ENCODE measurements around the gene RTP5.
"Not testable (repeated sequence)": the region's sequence is repeated elsewhere in the genome, so short reads cannot be mapped to it uniquely, and the experiment has no call there.

The RTP5 gene

DNA sequence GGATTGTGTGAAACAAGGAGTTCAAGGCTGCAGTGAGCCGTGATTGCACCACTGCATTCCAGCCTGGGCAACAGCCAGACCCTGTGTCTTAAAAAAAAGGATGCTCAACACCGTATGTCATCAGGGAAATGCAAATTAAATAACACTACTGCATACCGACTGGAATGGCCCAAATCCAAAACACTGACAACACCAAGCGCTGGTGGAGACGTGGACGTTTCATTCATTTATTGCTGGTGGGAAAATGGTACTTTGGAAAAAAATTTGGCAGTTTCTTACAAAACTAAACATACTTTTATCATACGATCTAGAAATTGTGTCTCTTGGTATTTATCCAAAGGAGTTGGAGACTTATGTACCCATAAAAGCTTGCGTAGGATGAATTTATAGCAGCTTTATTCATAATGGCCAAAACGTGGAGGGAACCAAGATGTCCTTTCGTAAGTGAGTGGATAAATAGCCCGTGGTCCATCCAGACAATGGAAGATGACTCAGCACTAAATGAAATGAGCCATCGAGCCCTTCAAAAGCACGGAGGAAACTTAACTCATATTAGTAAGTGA lies 36.3 kb upstream of the RTP5 start:
- no peak overlapping the region for H3K4me3 ChIP-seq (ENCODE audit: low read depth in 1 of 2, low read length in 2 of 2)
- no peaks in the 10 kb centered on the region for H3K4me1 ChIP-seq (ENCODE audit: insufficient read depth, low read length)
- no peak for TF ChIP-seq EZH2 (IDR thresholded peaks at IDR 0.05; ENCODE audit: borderline replicate concordance, low read depth, low read length, severe bottlenecking)
- TF ChIP-seq, protein P1, sequence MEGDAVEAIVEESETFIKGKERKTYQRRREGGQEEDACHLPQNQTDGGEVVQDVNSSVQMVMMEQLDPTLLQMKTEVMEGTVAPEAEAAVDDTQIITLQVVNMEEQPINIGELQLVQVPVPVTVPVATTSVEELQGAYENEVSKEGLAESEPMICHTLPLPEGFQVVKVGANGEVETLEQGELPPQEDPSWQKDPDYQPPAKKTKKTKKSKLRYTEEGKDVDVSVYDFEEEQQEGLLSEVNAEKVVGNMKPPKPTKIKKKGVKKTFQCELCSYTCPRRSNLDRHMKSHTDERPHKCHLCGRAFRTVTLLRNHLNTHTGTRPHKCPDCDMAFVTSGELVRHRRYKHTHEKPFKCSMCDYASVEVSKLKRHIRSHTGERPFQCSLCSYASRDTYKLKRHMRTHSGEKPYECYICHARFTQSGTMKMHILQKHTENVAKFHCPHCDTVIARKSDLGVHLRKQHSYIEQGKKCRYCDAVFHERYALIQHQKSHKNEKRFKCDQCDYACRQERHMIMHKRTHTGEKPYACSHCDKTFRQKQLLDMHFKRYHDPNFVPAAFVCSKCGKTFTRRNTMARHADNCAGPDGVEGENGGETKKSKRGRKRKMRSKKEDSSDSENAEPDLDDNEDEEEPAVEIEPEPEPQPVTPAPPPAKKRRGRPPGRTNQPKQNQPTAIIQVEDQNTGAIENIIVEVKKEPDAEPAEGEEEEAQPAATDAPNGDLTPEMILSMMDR (IDR thresholded peaks at IDR 0.05; ENCODE audit: borderline replicate concordance, extremely low read depth, low read length, poor library complexity, severe bottlenecking) = no peak
- H3K27ac ChIP-seq (ENCODE audit: low read length) = no peak overlapping the region
- H3K27me3 ChIP-seq (ENCODE audit: insufficient read depth, low read length, poor library complexity) = peaks cover 15% of the 10 kb centered on the region
- no peaks in the 10 kb centered on the region for H4K20me1 ChIP-seq (ENCODE audit: insufficient read depth, low read length)
- no peak overlapping the region for H3K9ac ChIP-seq (ENCODE audit: low read depth, low read length)
- H3K9me3 ChIP-seq (ENCODE audit: insufficient read depth, low read length, severe bottlenecking) = no peaks in the 10 kb centered on the region
- H3K36me3 ChIP-seq (ENCODE audit: insufficient read depth, low read length) = no peaks in the 10 kb centered on the region
- no peak overlapping the region for H2AFZ ChIP-seq (ENCODE audit: low read depth, low read length)
- no peak overlapping the region for H3K4me2 ChIP-seq (ENCODE audit: insufficient read depth, low read length)
- no peak for DNase-seq
- no peaks in the 10 kb centered on the region for H3K79me2 ChIP-seq (ENCODE audit: insufficient read depth, low read length)
- ATAC-seq (ENCODE audit: insufficient read depth, low read depth) = no peak

DNA sequence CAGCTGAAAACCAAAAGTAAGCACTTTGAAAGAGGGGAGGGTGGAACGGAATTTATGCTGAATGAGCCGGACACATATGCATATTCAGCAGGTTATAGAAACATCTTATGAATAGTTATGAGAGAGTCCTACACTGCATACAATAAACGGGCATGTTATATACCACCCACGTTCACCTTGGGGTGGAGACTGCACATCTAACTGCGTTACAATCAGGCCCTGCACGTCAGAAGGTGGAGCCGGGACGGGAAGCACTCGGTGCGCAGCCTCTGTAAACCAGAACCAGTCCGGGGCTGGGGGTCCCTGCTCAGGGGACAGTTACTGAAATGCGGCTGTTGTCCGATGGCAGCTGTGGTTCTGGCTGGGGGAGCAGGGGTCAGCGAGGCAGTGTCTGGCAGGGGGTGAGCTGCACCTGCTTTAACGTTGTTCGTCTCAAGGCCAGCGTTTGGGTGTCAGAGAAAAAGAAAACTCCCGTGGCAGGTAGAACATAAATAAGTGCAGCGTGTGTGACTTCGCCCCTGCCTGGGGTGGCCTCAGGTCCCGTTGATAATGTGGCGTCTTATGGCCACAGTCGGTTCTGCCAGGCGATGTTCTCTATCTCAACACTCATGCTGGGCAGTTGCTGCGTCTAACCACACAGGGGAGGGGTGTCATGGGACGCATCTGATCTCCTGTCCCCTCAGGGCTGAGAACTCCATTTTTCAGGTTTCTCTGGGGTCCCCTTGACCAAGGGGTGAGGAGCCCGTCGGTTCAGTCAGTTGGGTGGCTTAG lies 35.6 kb upstream of the RTP5 start:
- not testable (repeated sequence) for ATAC-seq (ENCODE audit: insufficient read depth, low read depth); H3K27ac ChIP-seq (ENCODE audit: low read length); H3K9ac ChIP-seq (ENCODE audit: low read depth, low read length); H3K4me2 ChIP-seq (ENCODE audit: insufficient read depth, low read length); H4K20me1 ChIP-seq (ENCODE audit: insufficient read depth, low read length); DNase-seq; H3K4me3 ChIP-seq (ENCODE audit: low read depth in 1 of 2, low read length in 2 of 2); H3K4me1 ChIP-seq (ENCODE audit: insufficient read depth, low read length); H3K9me3 ChIP-seq (ENCODE audit: insufficient read depth, low read length, severe bottlenecking); H3K36me3 ChIP-seq (ENCODE audit: insufficient read depth, low read length); H3K79me2 ChIP-seq (ENCODE audit: insufficient read depth, low read length); H2AFZ ChIP-seq (ENCODE audit: low read depth, low read length)
- peaks cover 15% of the 10 kb centered on the region for H3K27me3 ChIP-seq (ENCODE audit: insufficient read depth, low read length, poor library complexity)

DNA sequence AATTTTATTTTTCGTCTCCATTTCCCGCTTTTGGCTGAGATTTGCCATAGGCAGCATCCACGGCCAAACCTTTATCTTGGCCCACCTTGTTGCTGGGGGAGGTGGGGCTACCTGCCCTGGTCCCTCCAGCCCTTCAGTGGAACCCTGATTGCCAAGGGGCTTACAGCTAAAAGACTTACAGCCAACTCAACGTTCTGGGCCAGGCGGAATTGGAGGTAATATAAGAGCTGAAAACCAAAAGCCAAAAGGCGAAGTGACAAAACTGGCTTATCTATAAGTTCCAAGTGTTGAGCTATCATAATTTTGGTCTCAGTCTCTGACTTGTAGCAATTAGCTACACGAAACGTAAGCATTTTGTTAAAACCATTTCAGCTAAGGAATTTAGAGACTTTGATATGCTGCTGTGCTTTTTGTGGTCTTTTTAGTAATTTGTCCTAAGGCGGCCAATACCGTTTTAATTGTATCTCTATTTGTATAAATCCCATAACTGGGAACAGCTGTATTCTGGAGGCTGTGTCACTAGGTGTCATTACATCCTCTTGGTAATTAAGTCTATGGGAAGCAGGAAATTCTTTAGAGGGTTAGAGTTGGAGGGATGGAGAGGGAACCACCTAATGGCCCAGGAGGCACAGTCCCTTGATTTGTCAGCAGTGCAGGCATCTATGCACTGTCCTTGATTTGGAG lies 34.9 kb upstream of the RTP5 start:
- no peaks in the 10 kb centered on the region for H3K79me2 ChIP-seq (ENCODE audit: insufficient read depth, low read length)
- no peaks in the 10 kb centered on the region for H3K9me3 ChIP-seq (ENCODE audit: insufficient read depth, low read length, severe bottlenecking)
- H3K4me2 ChIP-seq (ENCODE audit: insufficient read depth, low read length) = no peak overlapping the region
- H3K27me3 ChIP-seq (ENCODE audit: insufficient read depth, low read length, poor library complexity) = peaks cover 15% of the 10 kb centered on the region
- no peak for ATAC-seq (ENCODE audit: insufficient read depth, low read depth)
- H3K27ac ChIP-seq (ENCODE audit: low read length) = no peak overlapping the region
- H3K9ac ChIP-seq (ENCODE audit: low read depth, low read length) = no peak overlapping the region
- no peaks in the 10 kb centered on the region for H3K36me3 ChIP-seq (ENCODE audit: insufficient read depth, low read length)
- H3K4me1 ChIP-seq (ENCODE audit: insufficient read depth, low read length) = no peaks in the 10 kb centered on the region
- H4K20me1 ChIP-seq (ENCODE audit: insufficient read depth, low read length) = no peaks in the 10 kb centered on the region
- no peak overlapping the region for H2AFZ ChIP-seq (ENCODE audit: low read depth, low read length)
- TF ChIP-seq, protein P1 (IDR thresholded peaks at IDR 0.05; ENCODE audit: borderline replicate concordance, extremely low read depth, low read length, poor library complexity, severe bottlenecking) = no peak
- TF ChIP-seq EZH2 (IDR thresholded peaks at IDR 0.05; ENCODE audit: borderline replicate concordance, low read depth, low read length, severe bottlenecking) = no peak
- DNase-seq = no peak
- H3K4me3 ChIP-seq (ENCODE audit: low read depth in 1 of 2, low read length in 2 of 2) = no peak overlapping the region

DNA sequence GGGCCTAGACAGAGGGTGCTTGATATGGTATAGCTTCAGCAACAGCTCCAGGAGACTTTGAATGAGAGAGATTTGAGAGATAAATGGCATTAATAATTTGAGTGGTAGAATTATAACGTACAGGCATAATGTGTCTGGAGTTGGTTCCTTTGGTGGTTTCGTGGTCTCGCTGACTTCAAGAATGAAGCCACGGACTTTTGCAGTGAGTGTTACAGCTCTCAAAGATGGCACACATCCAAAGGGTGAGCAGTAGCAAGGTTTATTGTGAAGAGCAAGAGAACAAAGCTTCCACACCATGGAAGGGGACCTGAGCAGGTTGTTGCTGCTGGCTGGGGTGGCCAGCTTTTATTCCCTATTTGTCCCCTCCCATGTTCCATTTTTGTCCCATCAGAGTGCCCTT lies 33.9 kb upstream of the RTP5 start:
- Histone ChIP-seq H3K27me3 (ENCODE audit: insufficient read depth, low read length, poor library complexity) (peaks cover 15% of the 10 kb centered on the region), H3K4me2 (ENCODE audit: insufficient read depth, low read length) (no peak overlapping the region), H3K36me3 (ENCODE audit: insufficient read depth, low read length) (no peaks in the 10 kb centered on the region), H3K9me3 (ENCODE audit: insufficient read depth, low read length, severe bottlenecking) (no peaks in the 10 kb centered on the region), H4K20me1 (ENCODE audit: insufficient read depth, low read length) (no peaks in the 10 kb centered on the region), H3K4me3 (ENCODE audit: low read depth in 1 of 2, low read length in 2 of 2) (no peak overlapping the region), H3K27ac (ENCODE audit: low read length) (no peak overlapping the region), H3K9ac (ENCODE audit: low read depth, low read length) (no peak overlapping the region), H3K79me2 (ENCODE audit: insufficient read depth, low read length) (no peaks in the 10 kb centered on the region), H2AFZ (ENCODE audit: low read depth, low read length) (no peak overlapping the region), H3K4me1 (ENCODE audit: insufficient read depth, low read length) (no peaks in the 10 kb centered on the region)
- DNase-seq = no peak
- ATAC-seq (ENCODE audit: insufficient read depth, low read depth) = no peak
- TF ChIP-seq EZH2 (IDR thresholded peaks at IDR 0.05; ENCODE audit: borderline replicate concordance, low read depth, low read length, severe bottlenecking) = no peak
- TF ChIP-seq, protein P1 (IDR thresholded peaks at IDR 0.05; ENCODE audit: borderline replicate concordance, extremely low read depth, low read length, poor library complexity, severe bottlenecking) = no peak
